DMS79 (cell line): Measurements from ENCODE around the gene ECPAS.
"Not testable (repeated sequence)": the region's sequence is repeated elsewhere in the genome, so short reads cannot be mapped to it uniquely, and the experiment has no call there.

ENCODE experiments used
- DNase-seq: peaks from one replicate; lab custom pipeline; 2025; lab: John Stamatoyannopoulos, UW

ECPAS gene

DNA sequence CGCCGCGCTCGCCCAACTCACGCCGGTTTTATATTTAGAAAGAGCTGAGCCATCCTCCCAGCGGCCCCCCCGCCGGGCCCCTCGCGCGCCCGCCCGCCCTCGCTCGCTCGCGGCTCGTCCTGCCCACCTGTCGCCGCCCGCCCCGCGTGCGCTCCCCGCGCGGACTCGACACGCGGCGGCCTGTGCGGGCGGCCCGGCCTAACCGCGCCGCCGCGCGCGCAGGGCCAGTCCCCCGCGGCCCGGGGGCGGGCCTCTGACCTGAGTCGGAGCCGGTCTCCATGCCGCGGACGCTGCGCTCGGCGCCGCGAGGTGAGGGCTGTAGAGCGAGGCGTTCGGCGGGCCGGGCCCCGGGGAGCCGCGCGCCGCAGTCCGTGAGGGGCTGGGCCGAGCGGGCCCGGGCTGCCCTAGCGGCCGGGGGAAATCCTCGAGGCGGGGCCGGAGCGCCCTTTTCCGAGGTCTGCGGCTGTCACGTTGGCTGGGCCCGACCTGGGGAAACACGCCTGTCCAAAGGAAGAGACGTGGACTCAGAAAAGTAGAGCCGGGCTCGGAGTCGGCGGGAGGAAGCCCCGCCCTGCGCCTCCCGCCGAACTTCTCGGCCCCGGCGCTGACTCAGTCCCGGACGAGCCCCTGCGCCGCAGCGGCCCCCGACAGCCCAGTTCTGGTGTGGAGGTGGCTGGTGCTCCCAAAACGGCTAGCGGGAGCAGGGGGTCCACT is at the start of gene ECPAS:
ECPAS (minus strand) TSS at position 526 of the 714 bp plus-strand sequence. CDS start 11,465 bp downstream, outside the sequence.
- DNase-seq = peak; percentile 16

DNA sequence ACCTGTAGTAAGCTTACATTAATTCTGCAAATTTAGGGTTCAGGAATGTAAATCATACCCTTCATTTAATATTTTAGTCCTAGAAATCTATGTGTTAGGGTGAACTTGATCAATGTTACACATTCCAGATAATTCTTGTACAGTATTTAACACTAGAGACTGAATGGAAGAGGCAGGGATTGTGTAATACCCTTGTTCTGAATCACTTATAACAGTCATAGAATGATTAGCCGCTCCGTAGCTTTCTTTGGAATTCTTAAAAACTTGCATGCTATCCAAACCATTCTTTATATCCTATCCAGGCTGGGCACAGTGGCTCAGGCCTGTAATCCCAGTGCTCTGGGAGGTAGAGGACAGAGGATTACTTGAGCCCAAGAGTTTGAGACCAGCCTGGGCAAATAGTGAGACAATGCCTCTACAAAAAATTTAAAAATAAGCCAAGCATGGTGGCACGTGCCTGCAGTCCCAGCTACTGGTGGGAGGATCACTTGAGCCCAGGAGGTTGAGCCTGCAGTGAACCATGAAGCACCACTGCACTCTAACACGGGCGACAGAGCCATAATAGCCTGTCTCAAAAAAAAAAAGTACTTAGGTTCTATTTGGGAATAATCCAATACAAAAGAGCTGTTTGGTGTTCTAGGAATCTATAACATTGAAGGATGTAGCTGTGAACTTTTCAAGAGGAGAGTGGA is 49.1 kb upstream of the ECPAS start:
- peak; percentile 25 for DNase-seq

GRCh38 chr9:111531716-111532115 is 47.5 kb upstream of the ECPAS start:
- DNase-seq = no peak

- no peak for DNase-seq
Measured at GRCh38 chr9:111529787-111530186, 45.6 kb upstream of the ECPAS start.

DNA sequence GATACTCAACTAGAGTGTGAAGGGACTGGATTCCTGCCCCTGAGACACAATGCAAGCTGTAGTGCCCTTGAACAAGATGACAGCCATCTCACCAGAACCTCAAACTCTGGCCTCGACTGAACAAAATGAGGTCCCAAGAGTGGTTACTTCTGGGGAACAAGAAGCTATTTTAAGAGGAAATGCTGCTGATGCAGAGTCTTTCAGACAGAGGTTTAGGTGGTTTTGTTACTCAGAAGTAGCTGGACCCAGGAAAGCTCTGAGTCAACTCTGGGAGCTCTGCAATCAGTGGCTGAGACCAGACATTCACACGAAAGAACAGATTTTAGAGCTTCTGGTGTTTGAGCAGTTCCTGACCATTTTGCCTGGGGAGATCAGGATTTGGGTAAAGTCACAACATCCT is 43.2 kb upstream of the ECPAS start:
- DNase-seq = no peak

DNA sequence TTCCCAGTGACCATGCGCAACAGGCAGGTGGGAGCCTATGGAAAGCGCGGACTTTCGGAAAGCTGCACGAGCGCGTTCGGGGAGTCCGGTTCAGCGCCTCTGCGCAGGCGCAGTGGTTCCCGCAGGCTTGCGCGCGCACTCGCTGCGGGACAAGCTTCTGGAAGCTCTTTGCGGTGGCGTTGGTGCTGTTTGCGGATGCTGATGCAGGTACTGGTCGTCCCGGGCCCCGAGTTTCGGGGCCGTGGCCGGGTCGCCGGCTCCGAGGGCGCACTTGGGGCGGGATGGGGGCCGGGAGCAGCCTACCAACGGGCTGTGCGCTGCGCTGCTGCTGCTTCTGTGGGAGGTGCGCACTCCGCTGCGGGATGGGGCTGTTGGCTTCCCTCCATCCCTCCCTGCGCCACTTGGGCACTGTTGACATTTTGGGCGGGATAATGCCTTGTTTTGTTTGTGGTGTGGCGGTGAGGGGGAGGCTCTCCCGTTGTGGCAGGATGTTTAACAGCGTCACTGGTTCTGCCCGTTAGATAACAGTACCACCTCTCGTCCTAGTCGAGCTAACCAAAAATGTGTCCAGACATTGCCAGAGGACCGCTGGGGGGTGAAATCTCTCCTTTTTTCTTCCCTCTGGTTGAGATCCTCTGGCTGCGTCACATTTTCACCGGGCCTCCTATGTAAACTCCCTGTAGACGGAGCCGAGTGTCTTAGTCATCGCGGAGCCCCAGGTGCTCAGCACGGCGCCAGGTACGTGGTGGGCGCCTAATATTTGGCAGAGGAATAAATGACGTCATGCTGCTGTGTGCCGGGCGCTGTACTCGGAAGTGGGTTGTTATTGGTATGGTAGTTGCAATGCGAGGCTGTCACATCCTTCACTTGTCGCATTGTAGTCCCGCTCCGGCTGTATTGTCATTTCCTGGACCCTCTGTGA is 41.1 kb upstream of the ECPAS start, which contains the start of gene ZNF483:
ZNF483 (plus strand) TSS at position 124 of the 922 bp plus-strand sequence. CDS start 2,217 bp downstream, outside the sequence.
- DNase-seq = peak; percentile 81

DNA sequence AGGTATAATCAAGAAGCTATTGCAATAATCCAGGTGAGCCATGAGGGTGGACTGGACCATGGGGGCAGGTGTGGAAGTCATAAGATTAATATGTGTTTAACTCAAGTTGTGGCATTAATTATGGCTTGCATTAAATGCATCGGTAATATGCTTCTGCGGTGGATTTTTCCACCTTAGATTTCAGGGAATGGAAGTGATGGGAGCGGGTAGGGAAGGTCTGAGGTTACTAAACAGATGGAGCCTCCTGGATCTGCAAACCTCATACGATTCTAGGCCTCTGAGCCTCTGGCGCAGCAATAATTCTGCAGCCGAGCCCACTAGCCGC is 40.5 kb upstream of the ECPAS start:
- no peak for DNase-seq

DNA sequence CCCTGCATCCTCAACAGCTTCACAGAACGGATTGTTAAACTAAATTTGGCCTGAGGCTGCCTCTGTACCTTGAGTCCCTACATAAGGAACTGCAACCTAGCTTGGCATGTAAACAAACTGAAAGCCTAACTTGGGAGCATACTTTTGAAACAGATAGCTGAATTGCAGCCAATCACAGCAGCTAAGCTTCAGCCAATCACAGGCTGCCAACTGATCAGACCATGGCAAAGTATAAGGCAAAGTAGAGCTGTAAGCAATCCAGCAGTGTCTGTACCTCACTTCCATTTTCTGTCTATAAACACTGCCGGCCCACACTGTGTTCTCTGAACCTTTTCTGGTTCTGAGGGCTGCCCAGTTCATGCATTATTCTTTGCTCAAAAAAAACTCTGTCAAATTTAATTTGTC is 31.9 kb upstream of the ECPAS start:
- no peak for DNase-seq

DNA sequence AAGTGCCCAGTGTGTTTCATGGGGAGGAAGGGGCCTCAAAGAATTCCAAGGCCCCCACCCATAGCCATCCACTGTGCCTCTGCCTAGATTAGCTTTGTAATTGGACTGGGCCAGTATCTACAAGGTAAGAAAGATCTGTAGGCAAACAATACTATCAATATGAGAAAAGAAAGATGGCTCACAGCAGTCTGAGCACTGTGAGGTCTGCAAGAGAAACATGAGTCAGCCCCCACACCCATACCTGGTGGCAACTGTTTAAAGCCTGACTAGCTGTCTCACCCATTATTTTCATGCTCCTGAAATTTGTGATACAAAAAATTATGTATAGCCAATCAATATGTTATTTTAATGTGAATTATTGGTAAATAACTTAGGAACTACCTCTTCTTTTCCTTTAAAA is 30.8 kb upstream of the ECPAS start:
- DNase-seq = no peak

- DNase-seq = not testable (repeated sequence)
Measured at GRCh38 chr9:111511581-111511980, 27.4 kb upstream of the ECPAS start.

DNA sequence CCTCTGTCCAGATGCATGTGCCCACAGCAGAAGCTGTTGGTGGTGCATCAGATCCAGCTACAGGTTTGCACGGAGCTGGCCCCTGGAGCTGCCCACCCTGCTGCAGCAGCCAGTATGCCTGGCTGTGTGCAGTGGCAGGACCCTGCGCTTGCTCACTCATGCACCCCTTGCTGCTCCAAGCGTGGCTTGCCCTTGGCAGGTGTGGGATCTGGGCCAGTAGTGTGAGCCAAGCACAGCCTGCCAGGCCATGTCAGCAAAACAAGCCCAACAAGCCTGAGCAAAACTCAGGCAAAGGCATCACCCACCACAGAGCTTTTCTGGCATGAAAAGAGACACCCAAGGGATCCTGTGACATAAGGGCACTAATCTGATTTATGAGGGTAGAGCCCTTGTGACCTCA is 18.3 kb upstream of the ECPAS start:
- DNase-seq = no peak

GRCh38 chr9:111501648-111502047 is 17.5 kb upstream of the ECPAS start:
- DNase-seq = no peak

DNA sequence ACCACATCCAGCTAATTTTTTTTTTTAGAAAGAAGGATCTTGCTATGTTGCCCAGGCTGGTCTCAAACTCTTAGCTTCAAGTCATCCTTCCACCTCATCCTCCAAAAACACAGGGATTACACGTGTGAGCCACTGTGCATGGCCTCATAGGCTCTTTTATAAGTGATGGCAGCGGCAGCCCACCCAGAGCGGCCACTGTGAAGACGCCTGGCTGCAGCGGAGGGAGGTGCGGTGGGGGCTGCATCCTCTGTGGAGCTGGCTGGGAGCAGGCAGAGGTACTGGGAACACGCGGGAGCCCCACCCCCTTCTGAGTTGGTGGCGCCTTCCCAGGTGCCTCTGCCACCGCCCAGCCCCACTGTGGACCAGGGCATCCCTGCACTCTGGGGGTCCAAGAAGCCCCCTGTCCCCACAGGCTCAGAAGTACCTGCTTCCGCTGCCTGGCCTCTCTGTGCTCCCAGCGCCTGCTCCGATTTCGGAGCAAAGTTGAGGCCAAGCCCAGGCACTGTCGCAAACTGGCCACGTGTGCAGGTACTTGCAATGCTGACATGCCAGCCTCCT is 16.9 kb upstream of the ECPAS start:
- DNase-seq = no peak

DNA sequence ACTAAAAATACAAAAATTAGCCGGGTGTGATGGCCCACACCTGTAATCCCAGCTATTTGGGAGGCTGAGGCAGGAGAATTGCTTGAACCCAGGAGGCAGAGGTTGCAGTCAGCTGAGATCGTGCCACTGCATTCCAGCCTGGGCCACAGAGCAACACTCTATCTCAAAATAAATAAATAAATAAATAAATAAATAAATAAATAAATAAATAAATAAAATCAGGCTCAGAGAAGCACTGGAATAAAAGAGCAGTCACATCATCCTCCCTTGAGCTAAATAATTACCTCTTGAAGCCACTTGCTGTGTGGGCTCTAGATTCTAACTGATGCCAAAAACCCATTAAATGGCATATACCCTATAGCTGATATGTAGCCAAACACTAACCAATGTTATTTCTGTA is 13.0 kb upstream of the ECPAS start:
- not testable (repeated sequence) for DNase-seq

DNA sequence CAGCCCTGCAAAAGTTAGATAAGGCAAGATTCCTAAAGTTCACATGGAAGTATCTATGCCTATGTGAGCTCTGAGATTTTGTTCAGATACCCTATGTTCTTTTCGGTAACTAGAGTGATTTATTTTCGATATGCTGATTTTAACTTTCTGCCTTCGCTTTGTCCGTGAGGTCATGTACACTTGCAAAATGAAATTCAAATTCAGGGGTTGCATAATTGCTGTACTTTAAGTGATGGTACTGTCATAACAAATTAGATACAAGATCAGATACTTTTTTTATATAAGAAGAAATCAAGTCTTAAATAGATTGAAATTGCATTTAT is 350 bp upstream of the ECPAS start:
- no peak for DNase-seq

DNA sequence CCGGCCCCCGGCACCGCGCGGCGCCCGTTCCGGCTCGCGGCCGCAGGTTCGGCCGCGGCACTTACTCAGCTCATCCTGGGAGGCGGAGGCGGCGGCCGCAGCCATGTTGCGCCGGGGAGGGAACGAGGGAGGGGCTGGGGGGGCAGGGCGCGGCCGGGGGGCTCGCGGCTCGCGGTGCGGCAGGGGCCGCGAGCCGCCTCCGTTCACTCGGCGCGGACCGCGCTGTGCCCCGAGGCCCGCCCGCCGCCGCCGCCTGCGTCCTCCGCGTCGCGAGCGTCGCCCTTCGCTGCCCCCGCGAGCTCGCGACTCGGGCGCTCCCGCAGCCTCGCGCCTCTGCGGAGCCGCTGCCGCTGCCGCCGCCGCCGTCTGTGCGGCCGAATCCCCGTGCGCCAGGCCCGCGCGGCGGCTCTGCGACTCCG is 735 bp downstream of the ECPAS start:
- no peak for DNase-seq

DNA sequence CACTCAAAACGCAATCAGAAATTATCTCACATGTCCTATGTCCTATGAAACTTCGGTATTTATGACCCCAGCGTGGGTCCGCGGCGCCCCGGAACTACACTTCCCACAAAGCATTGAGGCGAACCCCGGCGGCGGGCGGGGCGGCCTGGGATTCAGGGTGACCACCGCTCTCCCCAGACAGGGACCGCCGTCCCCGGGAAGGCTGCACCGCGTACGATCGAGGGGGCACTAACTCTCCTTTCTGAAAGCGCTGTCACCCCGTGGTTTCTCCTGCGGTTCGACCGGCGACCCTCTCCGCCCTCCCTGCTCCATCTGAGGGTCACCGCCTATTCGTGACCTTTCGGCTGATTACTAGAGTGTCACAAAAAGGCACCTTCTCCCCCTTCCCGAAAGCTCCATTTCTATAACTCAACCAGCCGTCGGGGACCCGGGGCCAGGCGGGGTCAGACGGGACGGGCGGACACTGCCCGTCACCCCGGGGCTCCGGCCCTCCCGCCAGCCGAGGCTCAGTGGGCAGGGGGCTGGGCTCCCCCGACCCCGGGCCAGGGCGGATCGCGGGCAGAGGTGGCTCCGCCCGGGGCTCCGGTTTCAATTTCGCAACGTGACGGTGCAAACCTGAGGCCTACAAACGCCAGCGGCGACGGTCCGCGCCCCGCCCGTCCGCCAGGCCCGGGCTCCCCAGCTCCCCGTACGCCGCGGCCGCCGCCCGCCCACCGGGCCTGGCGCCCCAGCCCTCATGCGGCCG is 1.3 kb downstream of the ECPAS start:
- DNase-seq = no peak

DNA sequence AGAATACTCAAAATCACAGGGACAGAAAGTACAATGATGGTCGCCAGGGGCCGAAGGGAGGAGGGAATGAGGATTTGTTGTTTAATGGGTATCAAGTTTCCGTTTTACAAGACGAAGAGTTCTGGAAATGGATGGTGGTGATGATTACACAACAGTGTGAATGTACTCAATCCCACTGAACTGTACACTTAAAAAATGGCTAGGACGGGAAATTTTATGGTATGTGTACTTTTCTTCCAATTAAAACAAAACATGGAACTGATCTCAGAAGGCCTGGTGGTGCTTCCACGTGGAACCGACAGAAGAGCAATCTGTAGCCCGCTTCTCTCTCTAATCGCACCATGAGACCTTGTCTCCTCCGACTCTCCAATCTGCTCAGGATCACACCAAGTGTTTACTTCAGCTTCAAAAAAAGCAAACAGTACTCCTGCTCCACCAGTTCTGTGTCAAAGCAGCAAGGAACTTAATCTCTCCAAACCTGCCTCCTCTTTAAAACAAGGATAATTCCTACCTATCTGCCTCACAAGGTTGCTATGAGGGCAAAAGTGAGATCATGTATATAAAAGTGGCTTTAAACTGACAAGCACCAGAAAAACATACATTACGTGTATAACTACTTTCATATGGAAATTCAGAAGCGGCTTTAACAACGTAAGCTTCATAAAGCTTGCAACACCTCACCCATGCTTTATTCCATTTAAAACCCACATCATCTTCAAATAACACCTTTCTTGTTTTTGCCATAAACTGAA is 2.1 kb downstream of the ECPAS start:
- DNase-seq = peak; percentile 54

DNA sequence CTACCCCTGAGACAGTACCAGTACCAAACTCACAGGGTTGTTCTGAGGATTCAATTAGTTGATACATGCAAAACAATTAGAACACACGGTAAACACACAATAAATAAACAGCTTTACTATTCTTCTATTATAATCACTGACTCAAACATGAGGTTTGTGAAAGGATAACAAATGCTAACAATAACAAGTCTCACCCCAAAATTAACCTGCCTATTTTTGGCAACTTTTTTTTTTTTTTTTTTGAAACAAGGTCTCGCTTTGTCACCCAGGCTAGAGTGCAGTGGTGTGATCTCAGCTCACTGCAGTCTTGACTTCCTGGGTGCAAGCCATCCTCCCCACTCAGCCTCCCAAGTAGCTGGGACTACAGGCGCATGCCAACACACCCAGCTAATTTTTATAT is 6.5 kb downstream of the ECPAS start:
- DNase-seq = no peak

DNA sequence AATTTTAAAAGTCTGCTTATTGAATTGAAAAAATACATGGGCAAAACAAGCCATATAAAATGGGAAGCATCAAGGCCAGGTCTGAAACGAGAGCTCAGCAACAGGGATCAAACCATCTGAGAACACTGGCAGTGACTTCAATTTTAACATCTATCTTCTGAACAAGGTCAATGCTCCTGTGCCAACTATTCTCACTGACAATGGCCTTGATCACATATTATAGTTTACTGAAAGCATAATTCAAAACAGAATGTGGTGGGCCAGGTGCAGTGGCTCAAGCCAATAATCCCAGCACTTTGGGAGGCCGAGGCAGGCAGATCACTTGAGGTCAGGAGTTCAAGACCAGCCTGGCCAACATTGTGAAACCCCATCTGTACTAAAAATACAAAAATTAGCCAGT is 9.0 kb downstream of the ECPAS start:
- DNase-seq = no peak

- DNase-seq = no peak
Measured at GRCh38 chr9:111474385-111474784, 9.8 kb downstream of the ECPAS start.
